ENCODE results near the gene TAX1BP1.

Gene TAX1BP1

DNA sequence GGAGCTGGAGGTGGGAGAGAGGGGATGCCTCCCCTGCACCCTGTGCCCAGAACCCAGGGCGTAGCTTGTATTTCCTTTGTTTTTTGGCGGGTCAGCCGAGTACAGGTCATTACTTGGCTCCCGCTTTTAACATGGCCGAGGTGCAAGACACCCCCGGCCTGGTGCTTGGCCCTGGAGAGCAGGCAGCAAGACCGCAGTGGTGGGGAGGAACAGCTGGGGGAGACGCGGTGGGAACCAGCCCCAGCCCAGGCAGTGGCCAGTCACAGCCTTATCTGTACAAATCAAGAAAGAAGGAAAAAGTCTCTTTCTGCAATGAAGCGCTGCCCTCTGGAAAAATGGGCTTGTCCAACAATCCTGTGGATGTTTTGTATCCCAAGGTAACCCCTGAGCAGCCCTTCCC is 99.1 kb downstream of the TAX1BP1 start:
- TF ChIP-seq, protein P1, sequence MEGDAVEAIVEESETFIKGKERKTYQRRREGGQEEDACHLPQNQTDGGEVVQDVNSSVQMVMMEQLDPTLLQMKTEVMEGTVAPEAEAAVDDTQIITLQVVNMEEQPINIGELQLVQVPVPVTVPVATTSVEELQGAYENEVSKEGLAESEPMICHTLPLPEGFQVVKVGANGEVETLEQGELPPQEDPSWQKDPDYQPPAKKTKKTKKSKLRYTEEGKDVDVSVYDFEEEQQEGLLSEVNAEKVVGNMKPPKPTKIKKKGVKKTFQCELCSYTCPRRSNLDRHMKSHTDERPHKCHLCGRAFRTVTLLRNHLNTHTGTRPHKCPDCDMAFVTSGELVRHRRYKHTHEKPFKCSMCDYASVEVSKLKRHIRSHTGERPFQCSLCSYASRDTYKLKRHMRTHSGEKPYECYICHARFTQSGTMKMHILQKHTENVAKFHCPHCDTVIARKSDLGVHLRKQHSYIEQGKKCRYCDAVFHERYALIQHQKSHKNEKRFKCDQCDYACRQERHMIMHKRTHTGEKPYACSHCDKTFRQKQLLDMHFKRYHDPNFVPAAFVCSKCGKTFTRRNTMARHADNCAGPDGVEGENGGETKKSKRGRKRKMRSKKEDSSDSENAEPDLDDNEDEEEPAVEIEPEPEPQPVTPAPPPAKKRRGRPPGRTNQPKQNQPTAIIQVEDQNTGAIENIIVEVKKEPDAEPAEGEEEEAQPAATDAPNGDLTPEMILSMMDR (IDR thresholded peaks at IDR 0.05; ENCODE audit: borderline replicate concordance, insufficient read depth, low read depth, low read length), result no peak
- H3K4me3 ChIP-seq (ENCODE audit: low read depth, low read length), result no peak overlapping the region

DNA sequence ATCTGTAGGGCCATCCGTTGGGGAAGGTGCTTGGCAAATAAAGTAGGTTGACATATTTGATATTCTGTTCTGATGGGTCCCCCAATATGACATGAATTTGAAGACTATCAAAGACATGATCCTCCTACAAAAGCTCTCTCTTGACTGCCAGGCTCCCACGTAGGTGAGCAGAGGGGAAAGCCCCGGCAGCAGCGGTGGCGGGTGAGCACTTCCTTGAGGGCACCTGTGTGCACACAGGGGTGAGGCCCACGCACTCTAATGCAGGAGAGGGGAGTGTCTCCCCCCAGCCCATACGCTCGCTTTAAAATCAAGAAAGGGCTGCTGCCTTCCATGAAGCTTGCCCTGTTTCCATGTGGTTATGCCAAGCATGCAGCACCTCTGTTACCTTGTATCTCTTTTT is 100.4 kb downstream of the TAX1BP1 start:
- TF ChIP-seq, protein P1 (IDR thresholded peaks at IDR 0.05; ENCODE audit: borderline replicate concordance, insufficient read depth, low read depth, low read length), result no peak
- no peak overlapping the region for H3K4me3 ChIP-seq (ENCODE audit: low read depth, low read length)

DNA sequence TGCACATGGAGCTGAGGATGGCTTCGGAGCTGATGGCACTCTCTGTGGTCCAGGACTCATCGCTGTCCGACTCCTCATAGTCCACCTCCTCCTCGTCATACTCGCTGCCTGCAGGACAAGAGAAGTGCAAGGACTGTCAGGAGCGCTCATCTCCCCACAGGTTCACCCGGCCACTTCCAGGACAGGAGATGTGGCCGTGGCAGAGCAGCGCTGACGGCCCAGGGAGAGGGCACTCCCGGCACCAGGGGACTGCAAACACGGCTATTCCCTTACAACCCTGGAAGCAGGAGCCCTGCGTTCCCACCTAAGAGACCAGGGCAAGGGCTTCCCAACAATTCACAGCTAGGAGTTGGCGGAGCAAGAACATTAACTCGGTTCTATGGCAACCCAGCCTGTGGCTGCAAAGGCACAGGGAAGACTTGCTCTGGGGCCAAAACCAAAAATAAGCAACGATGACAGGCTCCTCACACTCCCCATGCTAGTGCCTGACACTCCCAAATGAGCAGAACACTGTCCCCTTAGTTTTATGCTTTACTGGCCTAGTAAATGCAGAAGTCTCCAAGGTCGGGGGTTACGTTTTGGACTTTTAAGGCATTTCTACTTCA is 100.9 kb downstream of the TAX1BP1 start:
- TF ChIP-seq, protein P1 (IDR thresholded peaks at IDR 0.05; ENCODE audit: borderline replicate concordance, insufficient read depth, low read depth, low read length), result no peak
- no peak overlapping the region for H3K4me3 ChIP-seq (ENCODE audit: low read depth, low read length)

DNA sequence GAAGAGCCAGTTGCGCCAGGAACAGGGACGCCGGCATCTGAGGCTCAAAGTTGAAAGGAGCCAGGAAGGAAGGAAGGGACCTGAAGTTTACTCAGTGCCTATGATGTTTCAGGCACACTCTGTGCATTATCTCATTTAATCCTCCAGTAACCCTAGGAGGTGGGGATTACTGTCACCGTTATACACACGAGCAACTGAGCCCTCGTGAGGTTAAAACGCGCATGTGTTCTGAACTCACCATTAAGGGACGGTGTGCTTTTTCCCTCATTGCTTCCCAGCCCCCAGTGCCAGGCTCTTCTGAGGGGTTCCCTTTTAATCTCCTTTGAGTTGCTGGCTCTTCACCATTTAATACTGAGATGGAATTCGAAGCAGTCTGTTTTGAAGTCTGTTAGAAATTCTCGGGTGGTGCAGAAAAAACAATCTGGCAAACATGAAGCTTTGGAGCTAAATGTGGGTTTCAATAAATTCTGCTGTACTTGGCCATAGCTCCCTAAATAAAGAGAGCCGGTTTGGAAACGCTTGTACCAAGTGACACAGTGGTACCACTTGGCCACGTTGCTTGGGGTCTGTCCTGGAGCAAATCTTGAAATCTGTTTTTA is 102.2 kb downstream of the TAX1BP1 start:
- H3K4me3 ChIP-seq (ENCODE audit: low read depth, low read length), result no peak overlapping the region
- TF ChIP-seq, protein P1 (IDR thresholded peaks at IDR 0.05; ENCODE audit: borderline replicate concordance, insufficient read depth, low read depth, low read length), result no peak

DNA sequence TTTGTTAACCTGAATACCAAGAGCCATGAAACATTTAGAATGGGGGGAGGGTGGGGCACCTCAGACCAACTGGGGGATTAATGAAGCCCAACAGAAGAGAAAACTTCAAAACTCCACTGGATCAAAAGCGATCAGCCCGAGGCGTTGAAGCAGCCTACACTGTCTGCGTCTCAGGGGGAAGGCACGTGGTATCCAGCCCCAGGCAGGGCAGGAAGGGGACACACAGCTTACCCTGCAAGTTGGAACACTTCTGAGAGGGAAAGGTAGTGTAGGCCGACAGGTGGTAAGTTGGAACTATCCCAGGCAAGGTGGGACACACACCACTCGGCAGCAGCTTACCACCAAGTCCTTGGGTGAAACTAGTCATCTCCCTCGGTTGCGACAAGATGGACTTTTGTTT is 102.9 kb downstream of the TAX1BP1 start:
- TF ChIP-seq, protein P1 (IDR thresholded peaks at IDR 0.05; ENCODE audit: borderline replicate concordance, insufficient read depth, low read depth, low read length), result no peak
- no peak overlapping the region for H3K4me3 ChIP-seq (ENCODE audit: low read depth, low read length)

DNA sequence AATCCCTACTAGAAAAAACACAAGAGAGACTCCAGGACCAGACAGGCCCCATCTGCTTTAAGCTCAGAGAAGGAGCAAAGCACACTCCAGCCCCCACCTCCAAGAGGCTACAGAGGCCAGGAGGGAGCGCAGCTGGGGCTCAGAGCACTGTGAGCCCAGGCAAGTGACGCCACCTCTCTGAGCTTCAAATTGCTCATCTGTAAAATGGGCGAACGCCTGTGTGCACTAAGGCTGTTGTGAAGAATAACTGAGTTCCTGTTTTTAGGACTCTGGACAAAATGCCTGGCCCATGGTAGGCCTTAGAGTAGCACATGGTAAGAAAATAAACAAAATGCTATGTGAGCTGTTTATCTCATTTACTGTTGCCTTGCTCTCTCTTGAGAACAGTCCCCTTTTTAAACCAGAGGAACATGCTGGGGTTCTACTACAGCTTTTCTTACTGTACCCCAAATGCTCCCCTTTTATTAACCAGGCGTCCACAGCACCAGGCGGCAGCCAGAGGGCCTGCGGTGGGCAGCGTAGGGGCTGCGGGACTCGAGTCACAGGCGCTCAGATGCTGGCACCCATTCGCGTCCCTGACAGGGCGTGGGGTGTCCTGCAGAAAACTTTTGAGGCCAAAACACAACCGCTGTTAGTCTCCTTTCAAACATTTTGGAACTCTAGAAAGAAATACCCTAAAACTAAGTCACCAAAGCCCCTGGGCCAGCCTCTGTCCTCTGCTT is 103.8 kb downstream of the TAX1BP1 start:
- TF ChIP-seq, protein P1 (IDR thresholded peaks at IDR 0.05; ENCODE audit: borderline replicate concordance, insufficient read depth, low read depth, low read length), result no peak
- H3K4me3 ChIP-seq (ENCODE audit: low read depth, low read length), result no peak overlapping the region

DNA sequence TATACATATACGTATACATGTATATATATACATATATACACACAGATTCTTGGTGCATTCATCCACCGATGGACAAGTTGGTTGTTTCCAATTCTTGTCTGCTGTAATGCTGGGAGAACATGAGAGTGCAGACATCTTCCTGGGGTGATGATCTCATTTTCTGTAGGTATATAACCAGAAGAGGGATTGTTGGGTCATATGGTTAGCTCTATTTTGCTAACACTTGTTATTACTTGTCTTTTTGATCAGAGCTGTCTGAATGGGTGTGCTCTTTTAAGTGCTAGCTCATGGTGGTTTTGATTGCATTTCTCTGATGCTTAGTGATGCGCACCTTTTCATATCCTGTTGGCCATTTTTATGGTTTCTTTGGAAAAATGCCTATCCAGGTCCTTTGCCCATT is 106.4 kb downstream of the TAX1BP1 start:
- H3K4me3 ChIP-seq (ENCODE audit: low read depth, low read length), result no peak overlapping the region
- TF ChIP-seq, protein P1 (IDR thresholded peaks at IDR 0.05; ENCODE audit: borderline replicate concordance, insufficient read depth, low read depth, low read length), result no peak
